GOT3 (cell line): Measurements from ENCODE around the gene AKT3.
A peak's percentile ranks its signal among the peaks of the same experiment; 100 is the strongest.
"Not testable (repeated sequence)": the region's sequence is repeated elsewhere in the genome, so short reads cannot be mapped to it uniquely, and the experiment has no call there.

Experiments used
- DNase-seq: peaks from one replicate; lab custom pipeline; 2025; ENCODE audit warnings: mixed read lengths; lab: John Stamatoyannopoulos, UW

The AKT3 gene

GRCh38 chr1:243850202-243850451, at the start of gene AKT3:
Gene AKT3, minus strand, starts transcription at chr1:243850243. Its CDS starts 7,073 bp downstream, at chr1:243843170.
- DNase-seq = no peak

GRCh38 chr1:243898278-243898677, 48.2 kb upstream of the AKT3 start:
- no peak for DNase-seq

GRCh38 chr1:243896313-243896712, 46.3 kb upstream of the AKT3 start:
- no peak for DNase-seq

DNA sequence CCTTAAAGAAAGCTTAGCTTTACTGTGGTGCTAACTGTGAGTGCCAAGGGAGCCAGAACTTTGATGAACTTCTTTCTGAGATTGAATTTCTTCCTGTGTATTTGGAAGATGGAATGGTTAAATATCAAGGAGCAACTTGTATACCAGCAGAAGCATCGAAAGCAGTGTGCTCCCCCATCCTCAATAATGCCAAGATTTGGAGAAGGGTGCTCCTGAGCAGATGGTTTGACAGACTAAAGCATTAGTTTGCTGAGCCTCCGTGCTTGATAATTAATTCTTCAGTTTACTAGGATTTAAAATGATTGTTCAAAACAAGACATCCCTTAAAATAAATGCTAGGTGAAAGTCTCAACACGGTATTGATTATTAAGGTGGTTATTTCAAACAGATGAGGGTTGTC, 42.4 kb upstream of the AKT3 start:
- DNase-seq = no peak

DNA sequence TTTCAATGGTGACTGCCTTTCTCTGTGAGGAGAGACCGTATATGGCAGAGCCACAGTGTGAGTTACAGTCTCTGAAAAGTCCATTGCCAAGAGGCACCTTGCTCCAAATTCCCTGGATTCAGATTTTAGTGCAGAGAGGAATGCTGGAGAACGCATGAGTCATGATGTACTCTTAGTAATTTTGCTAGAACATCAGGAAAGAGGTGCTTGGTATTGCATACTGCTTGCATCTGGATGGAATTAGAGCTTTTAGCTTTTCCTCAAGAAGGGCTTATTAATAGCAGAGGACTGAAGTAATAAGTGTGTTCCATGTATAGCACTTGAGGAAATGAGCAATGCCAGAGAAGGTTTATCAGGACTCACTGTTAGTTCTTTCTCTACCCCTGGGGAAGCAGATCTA, 40.5 kb upstream of the AKT3 start:
- no peak for DNase-seq

DNA sequence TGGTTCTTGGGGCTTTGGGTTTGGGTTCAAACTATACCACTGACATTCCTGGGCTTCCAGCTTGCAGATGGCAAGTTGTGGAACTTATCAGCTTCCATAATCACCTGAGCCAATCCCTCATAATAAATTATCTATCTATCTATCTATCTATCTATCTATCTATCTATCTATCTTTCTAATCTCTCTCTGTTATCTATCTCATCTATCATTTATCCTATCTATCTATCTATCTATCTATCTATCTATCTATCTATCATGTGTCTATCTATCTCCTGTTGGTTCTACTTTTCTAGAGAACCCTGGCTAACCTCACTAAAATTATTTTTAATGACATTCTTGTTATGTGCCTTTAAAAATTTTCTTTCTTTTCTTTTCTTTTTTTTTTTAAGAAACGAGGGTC, 35.8 kb upstream of the AKT3 start:
- DNase-seq = no peak

DNA sequence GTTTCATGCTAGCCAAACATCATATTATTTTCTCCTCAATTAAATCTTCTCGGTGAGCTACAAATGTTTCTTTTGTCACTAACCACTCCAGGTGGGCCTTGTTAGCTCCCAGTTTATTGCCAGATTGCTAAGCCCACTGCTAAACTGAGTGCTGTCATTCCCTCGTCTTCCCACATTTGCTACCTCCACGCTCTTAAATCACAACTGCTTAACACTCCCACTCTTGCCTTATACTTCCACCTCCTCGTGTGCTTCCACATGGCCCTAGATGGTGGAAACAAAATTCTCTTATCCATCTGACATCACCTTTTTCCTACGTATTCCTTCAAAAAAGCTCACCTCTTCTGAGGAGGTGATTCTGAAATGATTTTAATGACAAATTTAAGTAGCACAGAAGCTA, 34.6 kb upstream of the AKT3 start:
- DNase-seq = no peak

GRCh38 chr1:243883551-243883950, 33.5 kb upstream of the AKT3 start:
- DNase-seq = no peak

GRCh38 chr1:243882276-243882675, 32.2 kb upstream of the AKT3 start:
- no peak for DNase-seq

- DNase-seq = not testable (repeated sequence)
Observed at GRCh38 chr1:243877058-243877457, 27.0 kb upstream of the AKT3 start.

DNA sequence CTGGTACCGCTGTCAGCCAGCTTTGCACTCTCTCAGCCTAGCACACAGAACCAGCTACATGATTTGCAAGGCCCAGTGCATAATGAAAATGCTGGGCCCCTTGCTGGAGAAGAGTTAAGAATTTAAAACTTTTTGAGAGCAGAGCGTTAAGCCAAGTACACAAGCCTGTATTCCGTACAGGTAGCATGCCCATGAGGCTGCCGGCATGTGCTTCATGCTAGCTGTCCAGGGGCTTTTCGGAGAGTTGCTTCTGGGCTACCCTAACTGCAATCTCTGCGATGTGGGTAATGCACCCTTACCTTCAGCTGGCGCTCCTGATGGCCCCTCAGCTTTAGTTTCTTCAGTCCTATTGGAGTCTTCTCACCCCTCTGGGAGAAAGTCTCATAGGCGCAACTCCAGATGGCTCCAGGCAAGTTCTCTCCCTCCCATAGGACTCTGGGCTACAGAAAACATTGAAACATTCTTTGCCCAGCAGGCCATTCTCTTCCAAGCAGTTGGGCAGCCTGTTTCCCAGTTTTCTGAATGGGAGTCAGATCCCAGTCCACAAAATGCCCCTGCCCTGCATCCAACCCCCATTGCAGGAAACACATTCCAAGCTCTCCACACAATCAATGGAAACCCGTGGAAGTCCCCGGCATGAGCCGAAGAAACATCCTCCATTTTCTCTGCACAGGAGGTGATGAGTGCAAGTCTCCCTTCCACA, 5.7 kb upstream of the AKT3 start:
- no peak for DNase-seq

DNA sequence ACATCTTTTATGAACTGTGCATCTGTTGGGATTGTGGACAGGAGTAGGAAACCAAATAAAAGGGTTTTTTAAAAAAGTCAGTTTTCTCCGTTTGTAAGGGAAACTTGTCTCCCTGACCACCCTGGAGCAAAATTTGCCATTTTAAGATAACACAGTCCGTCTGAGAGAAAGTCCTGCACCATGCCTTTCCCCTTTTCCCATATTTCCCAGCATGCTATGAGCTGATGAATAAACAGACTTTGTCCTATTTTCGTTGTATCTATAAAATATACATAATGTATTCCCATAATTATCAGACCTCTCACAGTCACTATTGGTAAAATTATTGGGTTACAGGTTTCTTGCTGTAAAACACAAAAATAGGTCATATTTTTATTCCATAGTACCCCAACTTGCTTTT, 1.7 kb upstream of the AKT3 start:
- no peak for DNase-seq

GRCh38 chr1:243851257-243851756, 1.3 kb upstream of the AKT3 start:
- no peak for DNase-seq

DNA sequence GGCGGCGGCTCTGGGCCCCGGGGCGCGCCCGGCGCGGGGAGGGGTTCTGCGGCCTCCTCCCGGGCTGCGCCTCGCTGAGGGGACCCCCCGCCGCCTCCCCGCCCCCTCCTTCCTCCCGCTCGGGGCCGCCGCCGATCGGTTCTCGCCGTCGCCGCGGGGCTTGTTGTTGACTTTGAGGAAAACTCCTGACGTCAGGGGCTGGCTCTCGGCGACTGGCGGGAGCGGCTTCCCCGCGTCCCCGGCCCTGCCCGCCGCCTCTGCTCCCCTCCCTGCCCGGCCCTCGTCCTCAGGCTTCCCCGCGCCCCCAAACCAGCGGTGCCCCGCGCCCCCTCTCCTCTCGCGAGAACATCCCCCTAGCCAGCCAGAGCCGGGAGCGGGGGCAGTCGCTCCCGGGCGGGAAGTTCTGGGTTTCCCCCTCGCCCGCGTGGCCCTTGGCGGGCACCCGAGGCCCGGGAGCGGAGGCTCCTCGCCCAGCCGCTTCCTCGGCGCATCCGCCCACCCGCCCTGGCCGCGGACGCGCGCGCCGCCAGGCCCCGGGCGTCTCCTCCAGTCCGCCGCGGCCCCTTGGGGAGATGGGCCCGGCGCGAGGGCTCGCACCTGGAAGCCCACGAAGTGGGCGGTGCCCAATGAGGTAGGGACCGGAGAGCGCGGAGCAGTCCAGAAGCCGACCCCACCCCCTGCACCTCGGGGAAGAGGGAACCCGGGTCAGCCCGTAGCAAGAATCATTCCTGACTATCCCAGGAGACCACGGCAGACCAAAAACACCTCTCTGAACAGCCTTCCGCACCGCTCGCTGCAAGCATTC, 611 bp upstream of the AKT3 start:
- peak; percentile 88 for DNase-seq

DNA sequence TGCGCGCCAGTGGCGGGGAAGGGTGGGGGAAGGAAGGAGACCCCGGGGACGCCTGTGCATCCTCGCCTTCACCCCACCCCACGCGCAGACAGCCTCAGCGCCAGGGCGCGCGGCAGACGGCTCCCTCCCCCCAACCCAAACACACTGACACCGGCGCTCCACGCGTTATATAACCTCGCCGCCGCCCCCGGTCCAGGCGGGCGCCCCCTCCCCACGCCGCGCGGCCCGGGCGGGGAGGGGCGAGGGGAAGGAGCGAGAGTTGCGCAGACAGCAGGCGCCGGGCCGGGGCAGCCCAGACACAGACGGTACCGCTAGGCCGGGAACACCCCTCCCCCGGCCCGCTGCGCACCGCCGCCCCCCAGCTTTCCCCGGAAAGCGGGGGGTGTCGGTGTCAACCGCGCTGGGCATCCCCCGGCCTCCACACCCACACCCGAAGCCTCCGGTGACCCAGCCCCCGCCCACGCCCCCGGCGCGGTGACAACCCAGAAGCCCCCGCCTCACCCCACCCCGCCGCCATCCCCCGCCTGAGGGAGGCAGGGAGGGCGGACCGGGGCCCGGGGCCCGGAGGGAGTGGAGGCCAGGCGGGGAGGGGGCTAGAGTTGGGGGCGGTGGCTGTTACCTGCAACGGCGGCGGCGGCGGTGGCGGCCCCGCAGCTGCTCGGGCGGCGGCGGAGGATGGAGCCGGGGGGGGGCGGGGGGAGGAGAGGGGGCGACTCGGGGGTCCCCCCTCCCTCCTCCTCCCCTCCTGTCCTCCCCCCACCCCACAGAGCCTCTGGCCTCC, 432 bp downstream of the AKT3 start:
- no peak for DNase-seq

DNA sequence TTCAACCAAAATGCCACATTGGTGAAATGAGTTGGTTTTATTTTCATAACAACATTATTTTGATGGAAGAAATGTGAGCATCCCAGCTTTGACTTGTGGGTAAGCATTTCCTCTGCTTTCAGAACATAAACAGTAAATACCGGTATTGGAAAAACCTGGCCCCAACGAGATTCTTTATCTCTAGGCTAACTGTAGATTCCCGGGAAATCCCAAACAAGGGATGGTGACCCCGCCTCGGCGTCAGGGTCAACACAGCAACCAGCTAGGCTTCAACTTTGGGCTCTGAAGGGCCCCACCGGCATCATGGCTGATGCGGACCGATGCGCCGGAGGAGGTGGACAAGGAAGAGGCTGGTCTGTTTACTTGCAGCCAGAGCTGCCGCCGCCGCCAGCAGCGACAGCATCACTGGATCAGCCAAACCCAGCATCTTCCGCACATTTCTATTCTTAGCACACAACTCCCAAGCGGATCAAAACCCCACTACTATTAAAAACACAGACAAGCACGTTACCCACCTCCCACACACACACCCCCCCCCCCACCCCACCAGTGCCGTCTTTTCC, 1.1 kb downstream of the AKT3 start:
- peak; percentile 37 for DNase-seq

DNA sequence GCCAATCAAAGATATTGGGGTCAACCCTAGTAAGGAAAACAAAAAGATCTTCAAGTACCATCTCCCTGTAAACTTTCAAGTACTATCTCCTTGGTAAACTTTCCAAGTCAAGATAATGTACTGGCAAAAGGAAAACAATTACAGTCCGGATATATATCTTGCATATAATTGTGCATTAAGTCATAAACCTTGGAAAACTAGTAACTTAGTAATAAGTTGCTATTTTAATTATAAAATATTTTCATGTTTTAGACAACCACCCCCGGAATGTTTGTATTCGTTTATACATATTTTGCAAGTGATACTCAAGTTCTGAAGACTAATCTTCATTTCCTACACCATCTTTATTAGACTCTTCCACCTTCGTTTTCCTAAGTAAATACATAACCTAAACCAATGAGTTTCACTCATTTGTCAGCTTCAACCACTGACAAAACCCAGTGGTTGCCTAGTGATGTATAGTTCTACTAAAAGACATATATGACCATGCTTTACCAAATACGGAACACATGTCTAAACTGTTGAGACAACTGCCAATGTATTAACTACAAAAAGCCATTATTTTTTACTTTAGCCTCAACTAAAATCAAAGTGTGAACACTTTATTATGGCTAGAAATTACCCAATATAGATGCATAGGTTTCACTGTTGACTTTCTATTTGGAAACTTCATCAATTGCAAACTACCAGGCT, 1.7 kb downstream of the AKT3 start:
- no peak for DNase-seq

GRCh38 chr1:243846761-243847160, 3.3 kb downstream of the AKT3 start:
- DNase-seq = no peak

DNA sequence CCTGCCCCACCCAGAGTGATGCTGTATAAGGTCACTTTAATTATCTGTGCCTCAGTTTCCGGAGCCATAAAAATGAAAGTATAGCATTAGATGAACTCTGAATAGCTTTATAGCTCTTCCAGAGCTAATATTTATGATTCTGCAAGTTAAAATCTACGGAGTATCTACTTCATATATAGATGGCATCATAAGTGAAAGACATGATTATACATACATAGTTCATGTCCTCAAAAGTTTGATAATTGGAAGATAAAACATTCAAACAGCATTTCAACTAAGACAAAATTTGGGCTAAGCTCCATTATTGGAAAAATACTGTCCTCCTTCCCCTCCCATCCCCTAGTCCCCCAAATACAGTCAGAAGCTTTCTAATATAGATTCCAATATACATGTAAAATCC, 4.2 kb downstream of the AKT3 start:
- DNase-seq = no peak

DNA sequence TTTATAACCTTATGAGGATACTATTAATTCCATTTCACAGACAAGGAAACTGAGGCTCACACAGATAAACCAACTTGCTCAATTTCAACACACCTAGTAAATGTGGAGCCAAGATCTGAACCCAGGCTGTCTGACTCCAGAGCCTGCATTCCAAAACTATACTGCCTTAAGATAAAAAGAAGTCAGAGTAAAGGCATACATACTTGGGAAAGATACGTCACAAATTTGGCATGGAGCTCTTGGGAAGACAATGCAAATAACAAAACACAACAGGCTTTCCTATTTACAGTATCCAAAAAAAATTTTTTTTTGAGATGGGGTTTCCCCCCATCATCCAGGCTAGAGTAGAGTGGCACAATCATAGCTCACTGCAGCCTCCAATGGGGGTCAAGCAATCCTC, 5.9 kb downstream of the AKT3 start:
- no peak for DNase-seq

DNA sequence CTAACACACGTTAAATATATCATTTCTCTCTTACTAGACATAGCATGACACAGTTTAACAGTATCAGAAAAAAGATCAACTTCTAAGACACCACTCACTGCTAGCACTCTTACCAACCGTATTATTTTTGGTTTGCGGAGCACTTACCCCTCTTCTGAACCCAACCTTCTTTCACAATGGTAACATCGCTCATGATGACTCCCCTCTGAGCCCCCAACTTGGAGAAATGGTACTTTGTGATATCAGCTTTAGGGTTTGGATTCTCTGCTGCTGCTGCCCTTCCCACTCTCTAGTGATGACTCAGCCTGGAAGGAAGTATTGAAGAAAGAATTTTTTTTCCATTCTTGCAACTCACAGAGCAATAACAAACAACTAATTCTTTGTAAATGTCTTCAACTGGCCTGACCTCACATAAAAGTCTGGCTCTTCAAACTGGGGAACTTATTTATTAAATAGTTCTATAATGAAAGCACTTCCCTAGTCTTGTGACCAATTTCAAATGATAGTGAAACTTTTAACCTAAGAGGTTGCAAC, 7.0 kb downstream of the AKT3 start:
- DNase-seq = no peak

DNA sequence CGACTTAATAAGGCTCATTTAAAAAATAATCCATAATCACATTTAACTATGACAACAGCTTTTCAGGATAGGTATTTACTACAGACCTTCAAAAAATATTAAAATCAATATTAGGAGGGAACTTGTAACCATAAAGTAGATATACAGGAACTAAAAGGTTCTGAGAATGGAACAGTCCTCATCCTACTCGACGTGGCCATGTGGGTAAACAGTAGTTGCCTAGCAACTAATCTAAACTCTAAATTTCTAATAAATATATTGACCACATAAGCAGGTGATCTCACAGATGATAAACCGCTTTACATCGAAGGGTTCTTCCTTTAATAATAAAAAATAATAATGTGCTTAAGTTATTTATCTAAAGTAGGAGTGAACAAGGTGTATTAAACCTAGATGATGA, 7.9 kb downstream of the AKT3 start:
- DNase-seq = no peak
